K562 (cell line): ENCODE measurements around the gene PLXNA2. TPM values are rescaled to one million over a fixed set of nuclear protein-coding genes. Genes with fewer than 3 reads are reported as not detected.

Experiments
- BRD9 ChIP-seq: fragments of 450-650 bp; IDR thresholded peaks from 2 replicates; pipeline ENCODE4 v1.6.1; 2018; ENCODE audit warnings: low read depth; ENCODE audit not compliant: partially characterized antibody
- EGR1 ChIP-seq: fragments of 450-650 bp; conservative IDR thresholded peaks from 2 replicates; pipeline ENCODE4 v1.6.1; 2017; ENCODE audit warnings: mild to moderate bottlenecking
- ERF ChIP-seq: fragments of 450-650 bp; formaldehyde crosslinking; IDR thresholded peaks from 2 replicates; pipeline ENCODE4 v1.4.0; 2020; ENCODE audit warnings: mild to moderate bottlenecking, mixed read lengths
- MTF1 ChIP-seq: fragments of 250-450 bp; sonication (Bioruptor Pico); IDR thresholded peaks from 2 replicates; pipeline ENCODE4 v1.9.0; 2021; ENCODE audit warnings: moderate library complexity, mild to moderate bottlenecking, inconsistent platforms, borderline replicate concordance
- RB1 ChIP-seq: fragments of 450-650 bp; IDR thresholded peaks from 2 replicates; pipeline ENCODE4 v1.6.1; 2017; ENCODE audit warnings: low read depth, mild to moderate bottlenecking
- RBM39 ChIP-seq: fragments of 200-400 bp; formaldehyde crosslinking; optimal IDR thresholded peaks from 2 replicates; pipeline ENCODE3; 2018; ENCODE audit warnings: low read depth, low read length
- SMAD4 ChIP-seq: fragments of 250-450 bp; sonication (Bioruptor Pico); conservative IDR thresholded peaks from 2 replicates; pipeline ENCODE4 v1.8.0; 2021; ENCODE audit warnings: inconsistent platforms, mild to moderate bottlenecking, moderate library complexity
- SRSF1 ChIP-seq: fragments of 200-400 bp; formaldehyde crosslinking; IDR thresholded peaks from 2 replicates; pipeline ENCODE4 v1.6.1; 2017; ENCODE audit warnings: mild to moderate bottlenecking, low read depth, low read length, moderate library complexity
- UBTF ChIP-seq, 2 experiments: IDR thresholded peaks; 2 replicates each; pipeline ENCODE4 v1.6.1; 2012; ENCODE audit warnings: improper control_type of control experiment in 2 of 2, low read depth in 2 of 2, low read length in 2 of 2, borderline replicate concordance in 1 of 2
- YBX1 ChIP-seq: fragments of 450-650 bp; IDR thresholded peaks from 2 replicates; pipeline ENCODE4 v1.7.1; 2016; ENCODE audit warnings: mild to moderate bottlenecking
- ZBTB1 ChIP-seq: sonication (generic); formaldehyde crosslinking; IDR thresholded peaks from 2 replicates; pipeline ENCODE4 v1.8.1; 2023; ENCODE audit warnings: missing genetic modification reagents, low read depth, mild to moderate bottlenecking, borderline replicate concordance
- ZNF277 ChIP-seq: fragments of 250-450 bp; sonication (Bioruptor Pico); IDR thresholded peaks from 2 replicates; pipeline ENCODE4 v1.8.0; 2022; ENCODE audit warnings: inconsistent platforms, mild to moderate bottlenecking, moderate library complexity, borderline replicate concordance
- polyA plus RNA-seq, 8 experiments: library from polyadenylated mRNA; depleted of rRNA in 4 of 8; stranded (reverse) in 5 of 8; unstranded in 3 of 8; fragments of >200 nt; fragmentation: Nextera tagmentation in 2 of 8; fragmentation: Illumina TruSeq in 1 of 8; extraction: Ambion mirVana in 2 of 8; extraction: Trizol in 1 of 8; gene quantifications; 2 replicates each; pipeline versions ENCODE4 v1.2.1 to v1.2.3, GENCODE V29; 2011 to 2014; ENCODE audit warnings: inconsistent platforms in 1 of 8, missing spikeins in 1 of 8
- total RNA-seq, 7 experiments: library from RNA; depleted of rRNA in 6 of 7; stranded (reverse); fragments of >200 nt in 6 of 7; fragmentation: Illumina TruSeq in 2 of 7; extraction: Trizol in 2 of 7; gene quantifications; 2 replicates each; pipeline versions ENCODE4 v1.2.1 to v1.2.3, GENCODE V29; 2011 to 2021; ENCODE audit warnings: low replicate concordance in 1 of 7
- TF ChIP-seq, protein P1 (sequence below): sonication (generic); formaldehyde crosslinking; IDR thresholded peaks from 2 replicates; pipeline ENCODE4 v1.8.1; 2023; ENCODE audit warnings: mild to moderate bottlenecking, missing genetic modification reagents
- TF ChIP-seq, protein P2 (sequence below), 3 experiments: fragments of 200-800 bp in 1 of 3; fragments of 250-450 bp in 1 of 3; fragments of 450-650 bp in 1 of 3; sonication (Bioruptor Pico) in 1 of 3; sonication (Bioruptor generic) in 1 of 3; formaldehyde crosslinking in 1 of 3; IDR thresholded peaks; 2 replicates each; pipeline versions ENCODE4 v1.6.1 to v1.8.0; 2016 to 2022; ENCODE audit warnings: mild to moderate bottlenecking in 2 of 3, missing genetic modification characterization in 2 of 3, missing compliant biosample characterization in 1 of 3, moderate library complexity in 1 of 3
- TF ChIP-seq, protein P3 (sequence below), 3 experiments: fragments of 200-800 bp in 1 of 3; sonication (Bioruptor generic) in 1 of 3; sonication (generic) in 1 of 3; formaldehyde crosslinking in 1 of 3; IDR thresholded peaks; 2 replicates each; pipeline versions ENCODE4 v1.6.1 to v1.8.0; 2016 to 2022; ENCODE audit warnings: mild to moderate bottlenecking in 2 of 3, missing compliant biosample characterization in 2 of 3, missing genetic modification characterization in 2 of 3, missing genetic modification reagents in 1 of 3

PLXNA2 gene
- total and polyA plus RNA-seq, 9 of the 15 experiments (the other 6 are each of a cell fraction or from before 2014, with no cell fraction given), result 0.01 to 1.3 (median 0.32) TPM

DNA sequence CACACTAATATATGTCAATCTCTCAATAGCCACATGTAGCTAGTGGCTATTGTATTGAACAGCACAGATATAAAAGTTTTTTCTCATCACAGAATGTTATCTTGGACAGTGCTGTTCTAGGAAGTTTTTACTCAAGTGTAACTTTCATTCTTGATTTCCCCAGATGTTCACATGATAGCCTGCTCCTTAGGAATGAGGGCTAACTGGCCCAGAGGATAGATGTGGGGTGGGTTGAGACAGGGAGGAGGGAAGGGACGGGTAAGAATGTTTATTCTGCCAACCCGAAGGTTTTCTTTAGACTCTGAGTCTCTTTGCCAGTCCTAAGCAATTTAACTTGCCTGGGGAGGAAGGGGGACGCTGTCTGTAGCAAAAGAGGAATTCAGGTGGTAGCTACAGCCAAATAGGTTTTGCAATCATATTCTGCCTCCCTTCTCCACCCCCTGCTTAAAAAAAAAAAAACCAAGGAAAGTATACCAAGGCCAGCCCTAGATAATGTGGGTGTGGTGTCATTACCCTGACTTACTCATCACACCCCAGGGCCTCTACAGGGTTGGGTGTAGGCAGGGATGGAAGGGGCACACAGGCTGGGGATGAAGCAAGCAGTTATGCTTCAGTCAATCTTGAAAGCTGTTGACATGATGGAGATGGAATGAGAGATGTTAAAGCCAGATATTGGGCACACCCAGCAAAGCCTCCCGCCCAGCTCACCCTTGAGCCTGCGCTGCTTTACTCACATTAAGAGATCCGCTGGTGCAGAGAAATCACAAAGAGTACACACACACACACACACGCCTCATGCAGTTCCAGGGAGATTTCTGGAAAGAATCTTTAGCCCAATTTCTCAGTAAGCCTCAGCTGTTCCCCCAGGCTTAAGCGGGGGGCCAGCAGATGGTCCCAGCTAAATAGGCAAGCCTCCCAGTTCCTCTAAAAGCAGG lies 59.9 kb downstream of the PLXNA2 start (continued):
- TF ChIP-seq UBTF (IDR thresholded peaks at IDR 0.05; ENCODE audit: borderline replicate concordance in 1 of 2, low read depth in 2 of 2, low read length in 2 of 2) (no peak), SMAD4 (CRISPR knock-in tag) (peak; percentile 59), EGR1 (peak; percentile 85), ZNF277 (CRISPR knock-in tag) (no peak), SRSF1 (no peak), YBX1 (no peak), RB1 (no peak), RBM39 (no peak), ZBTB1 (CRISPR knock-in tag) (no peak), ERF (CRISPR knock-in tag) (no peak), BRD9 (no peak), MTF1 (no peak)
- TF ChIP-seq, protein P1, sequence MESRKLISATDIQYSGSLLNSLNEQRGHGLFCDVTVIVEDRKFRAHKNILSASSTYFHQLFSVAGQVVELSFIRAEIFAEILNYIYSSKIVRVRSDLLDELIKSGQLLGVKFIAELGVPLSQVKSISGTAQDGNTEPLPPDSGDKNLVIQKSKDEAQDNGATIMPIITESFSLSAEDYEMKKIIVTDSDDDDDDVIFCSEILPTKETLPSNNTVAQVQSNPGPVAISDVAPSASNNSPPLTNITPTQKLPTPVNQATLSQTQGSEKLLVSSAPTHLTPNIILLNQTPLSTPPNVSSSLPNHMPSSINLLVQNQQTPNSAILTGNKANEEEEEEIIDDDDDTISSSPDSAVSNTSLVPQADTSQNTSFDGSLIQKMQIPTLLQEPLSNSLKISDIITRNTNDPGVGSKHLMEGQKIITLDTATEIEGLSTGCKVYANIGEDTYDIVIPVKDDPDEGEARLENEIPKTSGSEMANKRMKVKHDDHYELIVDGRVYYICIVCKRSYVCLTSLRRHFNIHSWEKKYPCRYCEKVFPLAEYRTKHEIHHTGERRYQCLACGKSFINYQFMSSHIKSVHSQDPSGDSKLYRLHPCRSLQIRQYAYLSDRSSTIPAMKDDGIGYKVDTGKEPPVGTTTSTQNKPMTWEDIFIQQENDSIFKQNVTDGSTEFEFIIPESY (CRISPR knock-in tag), result no peak
- TF ChIP-seq, protein P2, sequence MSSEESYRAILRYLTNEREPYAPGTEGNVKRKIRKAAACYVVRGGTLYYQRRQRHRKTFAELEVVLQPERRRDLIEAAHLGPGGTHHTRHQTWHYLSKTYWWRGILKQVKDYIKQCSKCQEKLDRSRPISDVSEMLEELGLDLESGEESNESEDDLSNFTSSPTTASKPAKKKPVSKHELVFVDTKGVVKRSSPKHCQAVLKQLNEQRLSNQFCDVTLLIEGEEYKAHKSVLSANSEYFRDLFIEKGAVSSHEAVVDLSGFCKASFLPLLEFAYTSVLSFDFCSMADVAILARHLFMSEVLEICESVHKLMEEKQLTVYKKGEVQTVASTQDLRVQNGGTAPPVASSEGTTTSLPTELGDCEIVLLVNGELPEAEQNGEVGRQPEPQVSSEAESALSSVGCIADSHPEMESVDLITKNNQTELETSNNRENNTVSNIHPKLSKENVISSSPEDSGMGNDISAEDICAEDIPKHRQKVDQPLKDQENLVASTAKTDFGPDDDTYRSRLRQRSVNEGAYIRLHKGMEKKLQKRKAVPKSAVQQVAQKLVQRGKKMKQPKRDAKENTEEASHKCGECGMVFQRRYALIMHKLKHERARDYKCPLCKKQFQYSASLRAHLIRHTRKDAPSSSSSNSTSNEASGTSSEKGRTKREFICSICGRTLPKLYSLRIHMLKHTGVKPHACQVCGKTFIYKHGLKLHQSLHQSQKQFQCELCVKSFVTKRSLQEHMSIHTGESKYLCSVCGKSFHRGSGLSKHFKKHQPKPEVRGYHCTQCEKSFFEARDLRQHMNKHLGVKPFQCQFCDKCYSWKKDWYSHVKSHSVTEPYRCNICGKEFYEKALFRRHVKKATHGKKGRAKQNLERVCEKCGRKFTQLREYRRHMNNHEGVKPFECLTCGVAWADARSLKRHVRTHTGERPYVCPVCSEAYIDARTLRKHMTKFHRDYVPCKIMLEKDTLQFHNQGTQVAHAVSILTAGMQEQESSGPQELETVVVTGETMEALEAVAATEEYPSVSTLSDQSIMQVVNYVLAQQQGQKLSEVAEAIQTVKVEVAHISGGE (CRISPR knock-in tag; IDR thresholded peaks at IDR 0.05), result no peak
- TF ChIP-seq, protein P3, sequence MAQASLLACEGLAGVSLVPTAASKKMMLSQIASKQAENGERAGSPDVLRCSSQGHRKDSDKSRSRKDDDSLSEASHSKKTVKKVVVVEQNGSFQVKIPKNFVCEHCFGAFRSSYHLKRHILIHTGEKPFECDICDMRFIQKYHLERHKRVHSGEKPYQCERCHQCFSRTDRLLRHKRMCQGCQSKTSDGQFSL (CRISPR knock-in tag; IDR thresholded peaks at IDR 0.05), result no peak
- TF ChIP-seq, protein P3 (tag; IDR thresholded peaks at IDR 0.05), result no peak
